CD4-positive, alpha-beta T cell treated with Interleukin-10 for 1 hour (primary cell): ENCODE results near the gene OPALIN.

Experiments
- DNase-seq: peaks from one replicate; pipeline ENCODE4 v3.0.0-alpha.2; 2020

Gene OPALIN

GRCh38 chr10:96371356-96371755, 12.6 kb upstream of the OPALIN start:
- no peak for DNase-seq

GRCh38 chr10:96370584-96371157, 11.9 kb upstream of the OPALIN start:
- DNase-seq: peak; percentile 55

- no peak for DNase-seq
Observed at GRCh38 chr10:96369890-96370583, 11.2 kb upstream of the OPALIN start.

GRCh38 chr10:96368971-96369370, 10.2 kb upstream of the OPALIN start:
- DNase-seq: no peak

- no peak for DNase-seq
Observed at GRCh38 chr10:96367470-96367869, 8.7 kb upstream of the OPALIN start.

GRCh38 chr10:96366508-96366907, 7.7 kb upstream of the OPALIN start:
- DNase-seq: no peak

- no peak for DNase-seq
Observed at GRCh38 chr10:96365571-96365970, 6.8 kb upstream of the OPALIN start.

- DNase-seq: no peak
Observed at GRCh38 chr10:96360766-96361165, 2.0 kb upstream of the OPALIN start.

- DNase-seq: no peak
Observed at GRCh38 chr10:96360331-96360730, 1.5 kb upstream of the OPALIN start.

- no peak for DNase-seq
Observed at GRCh38 chr10:96359616-96360015, 814 bp upstream of the OPALIN start.

GRCh38 chr10:96357038-96357620, 1.7 kb downstream of the OPALIN start:
- no peak for DNase-seq

- DNase-seq: no peak
Observed at GRCh38 chr10:96352582-96352981, 6.2 kb downstream of the OPALIN start.

GRCh38 chr10:96352027-96352426, 6.8 kb downstream of the OPALIN start:
- no peak for DNase-seq

GRCh38 chr10:96346295-96346694, 12.5 kb downstream of the OPALIN start:
- DNase-seq: no peak

GRCh38 chr10:96345222-96345621, 13.6 kb downstream of the OPALIN start:
- no peak for DNase-seq

GRCh38 chr10:96344178-96344577, 14.6 kb downstream of the OPALIN start:
- no peak for DNase-seq

GRCh38 chr10:96342402-96342801, 16.4 kb downstream of the OPALIN start:
- DNase-seq: no peak

- DNase-seq: no peak
Observed at GRCh38 chr10:96341219-96342182, 17.3 kb downstream of the OPALIN start.

- peak; percentile 59 for DNase-seq
Observed at GRCh38 chr10:96339956-96340904, 18.6 kb downstream of the OPALIN start.

GRCh38 chr10:96339383-96339782, 19.4 kb downstream of the OPALIN start:
- no peak for DNase-seq

GRCh38 chr10:96338279-96338925, 20.4 kb downstream of the OPALIN start:
- DNase-seq: no peak

- DNase-seq: no peak
Observed at GRCh38 chr10:96337106-96337505, 21.7 kb downstream of the OPALIN start.
